Measurements from ENCODE around the gene ZNF98. TPM values are rescaled to one million over a fixed set of nuclear protein-coding genes. Genes with fewer than 3 reads are reported as not detected.

The ZNF98 gene
- total RNA-seq (2021) (not detected in 2 replicates), Bru-seq, nascent RNA (percentile 6 among the genes with signal in this experiment), BruChase-seq, experiment 1, labeled RNA remaining after a 2-hour chase (percentile 1 among the genes with signal in this experiment), BruChase-seq, experiment 2, labeled RNA remaining after a 6-hour chase (not detected)
- long read RNA-seq: 0 reads

DNA sequence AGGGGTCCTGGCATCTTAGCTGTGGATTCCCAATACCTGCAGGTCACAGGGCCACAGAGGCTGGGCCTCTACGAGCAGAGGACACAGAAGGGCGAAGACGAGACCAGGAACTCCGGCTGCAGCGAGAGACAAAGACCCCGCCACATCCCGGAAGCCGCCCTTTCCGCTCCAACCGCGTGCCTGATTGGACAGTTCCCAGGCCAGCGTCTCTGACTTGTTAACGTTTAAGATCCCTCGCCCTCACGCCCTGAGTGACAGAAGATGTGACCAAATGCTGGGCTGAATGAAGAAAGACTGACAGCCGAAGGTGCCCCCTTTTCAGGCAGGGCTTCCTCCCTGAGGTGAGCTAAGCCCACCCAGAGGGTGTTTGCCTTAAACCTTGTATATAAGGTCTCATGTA lies at the start of gene ZNF98:
Gene ZNF98 (minus strand): TSS at position 136 of the 400 bp plus-strand sequence. CDS start 122 bp downstream, at position 14.
- H3K27me3 ChIP-seq (replicated peaks; ENCODE audit: insufficient read depth, low read depth, low read length, poor library complexity): no peaks in the 10 kb centered on the region
- no TSS peak for BruUV-seq (replicated peaks)
- no peak within 1 kb of the TSS for H3K27ac ChIP-seq (ENCODE audit: low read depth, low read length, poor library complexity, severe bottlenecking)
- DNase-seq (ENCODE audit: low spot score): no peak
- H3K36me3 ChIP-seq (ENCODE audit: insufficient read depth, low read length, poor library complexity, severe bottlenecking): no peaks in the 10 kb centered on the region
- intact Hi-C loops (cut with micrococcal nuclease; ENCODE audit: unreplicated experiment): no loop called here
- ChIA-PET CTCF (no interaction called here), POLR2A (ENCODE audit: low non-redundant PET) (no interaction called here)
- TF ChIP-seq EZH2 (IDR thresholded peaks at IDR 0.05; ENCODE audit: borderline replicate concordance, low read depth, low read length, poor library complexity, severe bottlenecking): no peak
- TF ChIP-seq, protein P1, sequence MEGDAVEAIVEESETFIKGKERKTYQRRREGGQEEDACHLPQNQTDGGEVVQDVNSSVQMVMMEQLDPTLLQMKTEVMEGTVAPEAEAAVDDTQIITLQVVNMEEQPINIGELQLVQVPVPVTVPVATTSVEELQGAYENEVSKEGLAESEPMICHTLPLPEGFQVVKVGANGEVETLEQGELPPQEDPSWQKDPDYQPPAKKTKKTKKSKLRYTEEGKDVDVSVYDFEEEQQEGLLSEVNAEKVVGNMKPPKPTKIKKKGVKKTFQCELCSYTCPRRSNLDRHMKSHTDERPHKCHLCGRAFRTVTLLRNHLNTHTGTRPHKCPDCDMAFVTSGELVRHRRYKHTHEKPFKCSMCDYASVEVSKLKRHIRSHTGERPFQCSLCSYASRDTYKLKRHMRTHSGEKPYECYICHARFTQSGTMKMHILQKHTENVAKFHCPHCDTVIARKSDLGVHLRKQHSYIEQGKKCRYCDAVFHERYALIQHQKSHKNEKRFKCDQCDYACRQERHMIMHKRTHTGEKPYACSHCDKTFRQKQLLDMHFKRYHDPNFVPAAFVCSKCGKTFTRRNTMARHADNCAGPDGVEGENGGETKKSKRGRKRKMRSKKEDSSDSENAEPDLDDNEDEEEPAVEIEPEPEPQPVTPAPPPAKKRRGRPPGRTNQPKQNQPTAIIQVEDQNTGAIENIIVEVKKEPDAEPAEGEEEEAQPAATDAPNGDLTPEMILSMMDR (conservative IDR thresholded peaks at IDR 0.05; ENCODE audit: low read depth, low read length): no peak
- H3K4me1 ChIP-seq (ENCODE audit: insufficient read depth, low read length, poor library complexity, severe bottlenecking): no peaks in the 10 kb centered on the region
- H3K4me3 ChIP-seq (ENCODE audit: low read depth, low read length, poor library complexity, severe bottlenecking): no peak within 1 kb of the TSS
- peaks cover 36% of the 10 kb centered on the region for H3K9me3 ChIP-seq (ENCODE audit: low read depth, low read length, poor library complexity, severe bottlenecking)

- CTCF ChIA-PET: no interaction called here
- POLR2A ChIA-PET (ENCODE audit: low non-redundant PET): no interaction called here
These were observed 24.5 kb upstream of the ZNF98 start for GRCh38 chr19:22446605-22447004.

GRCh38 chr19:22438011-22438410 lies 15.9 kb upstream of the ZNF98 start:
- ChIA-PET POLR2A (ENCODE audit: low non-redundant PET) (no interaction called here), CTCF (no interaction called here)
- H3K27ac ChIP-seq (ENCODE audit: low read depth, low read length, poor library complexity, severe bottlenecking): no peak overlapping the region
- peaks cover 21% of the 10 kb centered on the region for H3K9me3 ChIP-seq (ENCODE audit: low read depth, low read length, poor library complexity, severe bottlenecking)
- H3K36me3 ChIP-seq (ENCODE audit: insufficient read depth, low read length, poor library complexity, severe bottlenecking): no peaks in the 10 kb centered on the region
- H3K4me1 ChIP-seq (ENCODE audit: insufficient read depth, low read length, poor library complexity, severe bottlenecking): no peaks in the 10 kb centered on the region
- BruUV-seq (replicated peaks): no TSS peak
- no peaks in the 10 kb centered on the region for H3K27me3 ChIP-seq (replicated peaks; ENCODE audit: insufficient read depth, low read depth, low read length, poor library complexity)
- no peak for DNase-seq (ENCODE audit: low spot score)
- no peak for TF ChIP-seq EZH2 (IDR thresholded peaks at IDR 0.05; ENCODE audit: borderline replicate concordance, low read depth, low read length, poor library complexity, severe bottlenecking)
- TF ChIP-seq, protein P1 (conservative IDR thresholded peaks at IDR 0.05; ENCODE audit: low read depth, low read length): no peak
- intact Hi-C loops (cut with micrococcal nuclease; ENCODE audit: unreplicated experiment): no loop called here
- H3K4me3 ChIP-seq (ENCODE audit: low read depth, low read length, poor library complexity, severe bottlenecking): no peak overlapping the region

More at GRCh38 chr19:22446605-22447004, 24.5 kb upstream of the ZNF98 start:
- no peak for TF ChIP-seq EZH2 (IDR thresholded peaks at IDR 0.05; ENCODE audit: borderline replicate concordance, low read depth, low read length, poor library complexity, severe bottlenecking)
- TF ChIP-seq, protein P1 (conservative IDR thresholded peaks at IDR 0.05; ENCODE audit: low read depth, low read length): no peak
- no peak for DNase-seq (ENCODE audit: low spot score)
- Histone ChIP-seq H3K9me3 (ENCODE audit: low read depth, low read length, poor library complexity, severe bottlenecking) (peaks cover 48% of the 10 kb centered on the region), H3K36me3 (ENCODE audit: insufficient read depth, low read length, poor library complexity, severe bottlenecking) (no peaks in the 10 kb centered on the region), H3K27me3 (replicated peaks; ENCODE audit: insufficient read depth, low read depth, low read length, poor library complexity) (no peaks in the 10 kb centered on the region), H3K27ac (ENCODE audit: low read depth, low read length, poor library complexity, severe bottlenecking) (no peak overlapping the region), H3K4me1 (ENCODE audit: insufficient read depth, low read length, poor library complexity, severe bottlenecking) (no peaks in the 10 kb centered on the region), H3K4me3 (ENCODE audit: low read depth, low read length, poor library complexity, severe bottlenecking) (no peak overlapping the region)
- no TSS peak for BruUV-seq (replicated peaks)
- intact Hi-C loops (cut with micrococcal nuclease; ENCODE audit: unreplicated experiment): no loop called here
